GM10248 (cell line): ENCODE data around the gene PRSS22.

Experiments used
- CTCF ChIA-PET: fragments of 300-600 bp; sonication (Branson Sonifier 250); formaldehyde crosslinking; extraction: SDS; loops from one replicate; lab custom pipeline; 2021; ENCODE audit warnings: antibody characterized with exemption; lab: Yijun Ruan, JAX
- POLR2A ChIA-PET: fragments of 350-650 bp; sonication (Branson Sonifier 250); formaldehyde crosslinking; extraction: SDS; loops from one replicate; lab custom pipeline; 2020; ENCODE audit warnings: antibody characterized with exemption; lab: Yijun Ruan, JAX
- DNase-seq: peaks from one replicate; pipeline ENCODE4 v3.0.0; 2012; ENCODE audit errors: extremely low spot score
- CTCF ChIP-seq: IDR thresholded peaks from 2 replicates; pipeline ENCODE4 v1.5.1; 2012; ENCODE audit warnings: mild to moderate bottlenecking, low read depth; ENCODE audit errors: extremely low read depth, missing control alignments, control extremely low read depth

The PRSS22 gene

GRCh38 chr16:2821487-2822157 lies 36.3 kb downstream of the PRSS22 start:
- no peak for TF ChIP-seq CTCF
- ChIA-PET CTCF (interaction anchor here (1.7 to 4.5 kb wide), 2 partner anchors 11 to 18 kb away, joined by 5 to 18 read pairs; no protein-coding TSS in a partner anchor), POLR2A (no interaction called here)
- DNase-seq: no peak

GRCh38 chr16:2820836-2821486 lies 37.0 kb downstream of the PRSS22 start:
- CTCF ChIA-PET: interaction anchor here (1.7 to 4.5 kb wide), 2 partner anchors 10 to 18 kb away, joined by 5 to 18 read pairs; no protein-coding TSS in a partner anchor
- POLR2A ChIA-PET: no interaction called here
- DNase-seq: no peak
- no peak for TF ChIP-seq CTCF

- DNase-seq: no peak
- TF ChIP-seq CTCF: no peak
- ChIA-PET CTCF (interaction anchor here (4.5 kb wide), 1 partner anchor 19 kb away, joined by 18 read pairs; no protein-coding TSS in a partner anchor), POLR2A (no interaction called here)
These were observed 37.8 kb downstream of the PRSS22 start for GRCh38 chr16:2819939-2820835.

- ChIA-PET POLR2A (no interaction called here), CTCF (no interaction called here)
- no peak for TF ChIP-seq CTCF
- no peak for DNase-seq
These were observed 38.6 kb downstream of the PRSS22 start for GRCh38 chr16:2819179-2819938.

GRCh38 chr16:2818272-2818876 lies 39.6 kb downstream of the PRSS22 start:
- ChIA-PET POLR2A (no interaction called here), CTCF (no interaction called here)
- DNase-seq: no peak
- TF ChIP-seq CTCF: no peak
